Measurements from ENCODE around the gene SYT13.

DNA sequence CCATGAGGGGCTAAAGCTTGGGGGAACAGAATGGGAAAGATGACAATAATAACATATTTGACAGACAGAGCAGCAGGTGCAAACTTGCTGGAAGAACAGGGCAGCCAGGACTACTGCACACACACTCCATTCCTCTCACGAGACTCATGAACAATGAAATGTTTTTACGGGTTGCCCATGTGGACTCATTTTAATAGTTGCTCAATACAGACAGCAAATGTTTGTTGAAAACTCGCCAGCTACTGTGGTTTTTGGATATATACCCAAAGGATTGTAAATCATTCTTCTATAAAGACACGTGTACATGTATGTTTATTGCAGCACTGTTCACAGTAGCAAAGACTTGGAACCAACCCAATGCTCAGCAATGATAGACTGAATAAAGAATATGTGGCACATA is 10.3 kb downstream of the SYT13 start:
- TF ChIP-seq, protein P1, sequence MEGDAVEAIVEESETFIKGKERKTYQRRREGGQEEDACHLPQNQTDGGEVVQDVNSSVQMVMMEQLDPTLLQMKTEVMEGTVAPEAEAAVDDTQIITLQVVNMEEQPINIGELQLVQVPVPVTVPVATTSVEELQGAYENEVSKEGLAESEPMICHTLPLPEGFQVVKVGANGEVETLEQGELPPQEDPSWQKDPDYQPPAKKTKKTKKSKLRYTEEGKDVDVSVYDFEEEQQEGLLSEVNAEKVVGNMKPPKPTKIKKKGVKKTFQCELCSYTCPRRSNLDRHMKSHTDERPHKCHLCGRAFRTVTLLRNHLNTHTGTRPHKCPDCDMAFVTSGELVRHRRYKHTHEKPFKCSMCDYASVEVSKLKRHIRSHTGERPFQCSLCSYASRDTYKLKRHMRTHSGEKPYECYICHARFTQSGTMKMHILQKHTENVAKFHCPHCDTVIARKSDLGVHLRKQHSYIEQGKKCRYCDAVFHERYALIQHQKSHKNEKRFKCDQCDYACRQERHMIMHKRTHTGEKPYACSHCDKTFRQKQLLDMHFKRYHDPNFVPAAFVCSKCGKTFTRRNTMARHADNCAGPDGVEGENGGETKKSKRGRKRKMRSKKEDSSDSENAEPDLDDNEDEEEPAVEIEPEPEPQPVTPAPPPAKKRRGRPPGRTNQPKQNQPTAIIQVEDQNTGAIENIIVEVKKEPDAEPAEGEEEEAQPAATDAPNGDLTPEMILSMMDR (conservative IDR thresholded peaks at IDR 0.05; ENCODE audit: low read depth, low read length): no peak
- no peak for TF ChIP-seq POLR2A (IDR thresholded peaks at IDR 0.05; ENCODE audit: low read depth, low read length)
- no peak for TF ChIP-seq CEBPB (IDR thresholded peaks at IDR 0.05; ENCODE audit: low read depth, low read length)
- no peak for TF ChIP-seq MAFK (IDR thresholded peaks at IDR 0.05; ENCODE audit: low read depth, low read length)
- TF ChIP-seq RAD21 (IDR thresholded peaks at IDR 0.05; ENCODE audit: low read length): no peak
